Stimulated activated CD4-positive, alpha-beta T cell treated with anti-CD3 and anti-CD28 coated beads, Interleukin-2, amount 100 ng/mL, for 24 hours (primary cell): Measurements from ENCODE around the gene PPP1R14C.

Source experiments
- DNase-seq, 2 donors: peaks; one replicate each; pipeline ENCODE4 v3.0.0-alpha.2; 2020

Gene PPP1R14C

GRCh38 chr6:150252714-150253444 is 110.0 kb downstream of the PPP1R14C start:
- no peak for DNase-seq

GRCh38 chr6:150253489-150253888 is 110.6 kb downstream of the PPP1R14C start:
- no peak for DNase-seq

GRCh38 chr6:150254770-150255169 is 111.9 kb downstream of the PPP1R14C start:
- DNase-seq: no peak

GRCh38 chr6:150255840-150256239 is 113.0 kb downstream of the PPP1R14C start:
- no peak for DNase-seq

GRCh38 chr6:150256618-150257272 is 113.9 kb downstream of the PPP1R14C start:
- no peak for DNase-seq

- no peak for DNase-seq
These were observed 115.5 kb downstream of the PPP1R14C start for GRCh38 chr6:150258381-150258780.

GRCh38 chr6:150260931-150261330 is 118.1 kb downstream of the PPP1R14C start:
- no peak for DNase-seq

GRCh38 chr6:150261997-150262697 is 119.3 kb downstream of the PPP1R14C start:
- no peak for DNase-seq

GRCh38 chr6:150263765-150264404 is 121.0 kb downstream of the PPP1R14C start:
- DNase-seq: peak; percentile 6 to 18

GRCh38 chr6:150266309-150266708 is 123.5 kb downstream of the PPP1R14C start:
- no peak for DNase-seq

GRCh38 chr6:150266963-150267685 is 124.3 kb downstream of the PPP1R14C start:
- DNase-seq: no peak

- no peak for DNase-seq
These were observed 125.1 kb downstream of the PPP1R14C start for GRCh38 chr6:150267686-150268561.

- no peak for DNase-seq
These were observed 126.4 kb downstream of the PPP1R14C start for GRCh38 chr6:150269130-150269856.

GRCh38 chr6:150269857-150270223 is 127.0 kb downstream of the PPP1R14C start:
- DNase-seq: no peak

- no peak for DNase-seq
These were observed 127.6 kb downstream of the PPP1R14C start for GRCh38 chr6:150270330-150271052.

GRCh38 chr6:150271172-150271500 is 128.3 kb downstream of the PPP1R14C start:
- no peak for DNase-seq

- DNase-seq: no peak
These were observed 128.8 kb downstream of the PPP1R14C start for GRCh38 chr6:150271501-150272263.

- no peak for DNase-seq
These were observed 129.6 kb downstream of the PPP1R14C start for GRCh38 chr6:150272264-150272975.

GRCh38 chr6:150272976-150273315 is 130.1 kb downstream of the PPP1R14C start:
- DNase-seq: no peak
